ENCODE results near the gene IGFL1.

GRCh38 chr19:46182476-46182875 is 47.1 kb upstream of the IGFL1 start:
- TF ChIP-seq CTCF (conservative IDR thresholded peaks at IDR 0.05 in 1 of 2, IDR thresholded peaks at IDR 0.05 in 1 of 2; ENCODE audit: extremely low read depth in 1 of 2, insufficient read depth in 1 of 2, low read depth in 1 of 2, low read length in 2 of 2), result no peak
- no peak for TF ChIP-seq EZH2 (IDR thresholded peaks at IDR 0.05; ENCODE audit: borderline replicate concordance, low read length)

All from mammary epithelial cell (primary cell).